Muscle layer of colon (tissue), 2 donors: Measurements from ENCODE around the gene LDLRAD4.
A peak's percentile ranks its signal among the peaks of the same experiment; 100 is the strongest.

Experiments used
- H3K27ac ChIP-seq: one replicate; pipeline ENCODE4 v1.7.0; 2013; ENCODE audit warnings: low read depth, mild to moderate bottlenecking, low read length, moderate library complexity
- H3K27me3 ChIP-seq, 2 donors: one replicate each; pipeline ENCODE4 v1.7.0; 2013; ENCODE audit warnings: low read length in 2 of 2, mild to moderate bottlenecking in 2 of 2; ENCODE audit not compliant: insufficient read depth in 2 of 2, control insufficient read depth in 1 of 2
- H3K36me3 ChIP-seq: one replicate; pipeline ENCODE4 v1.7.0; 2013; ENCODE audit warnings: mild to moderate bottlenecking, low read length; ENCODE audit not compliant: insufficient read depth
- H3K4me1 ChIP-seq: one replicate; pipeline ENCODE4 v1.7.0; 2013; ENCODE audit warnings: mild to moderate bottlenecking, low read length; ENCODE audit not compliant: insufficient read depth
- H3K4me3 ChIP-seq, 2 donors: one replicate each; pipeline ENCODE4 v1.7.0; 2013; ENCODE audit warnings: low read length in 2 of 2, low read depth in 1 of 2, mild to moderate bottlenecking in 1 of 2, moderate library complexity in 1 of 2
- H3K9ac ChIP-seq: one replicate; pipeline ENCODE4 v1.7.0; 2013; ENCODE audit warnings: low read length
- H3K9me3 ChIP-seq: one replicate; pipeline ENCODE4 v1.7.0; 2013; ENCODE audit warnings: mild to moderate bottlenecking, low read length
- donor health status: abdominal sarcoma.
- donor health status: Adenocarcinoma of cecum.

The LDLRAD4 gene

GRCh38 chr18:13446610-13447461 is 228.3 kb downstream of the LDLRAD4 start:
- Histone ChIP-seq H3K36me3 (no peaks in the 10 kb centered on the region), H3K27ac (no peak overlapping the region), H3K9me3 (no peaks in the 10 kb centered on the region), H3K9ac (no peak overlapping the region), H3K4me1 (peaks cover 11% of the 10 kb centered on the region), H3K4me3 (peak overlapping the region in 1 of 2 donors; percentile 10), H3K27me3 (no peaks in the 10 kb centered on the region)

GRCh38 chr18:13447621-13448334 is 229.2 kb downstream of the LDLRAD4 start:
- H3K36me3 ChIP-seq = no peaks in the 10 kb centered on the region
- no peaks in the 10 kb centered on the region for H3K9me3 ChIP-seq
- no peaks in the 10 kb centered on the region for H3K27me3 ChIP-seq
- peaks cover 11% of the 10 kb centered on the region for H3K4me1 ChIP-seq
- H3K9ac ChIP-seq = no peak overlapping the region
- H3K27ac ChIP-seq = no peak overlapping the region
- H3K4me3 ChIP-seq = peak overlapping the region in 1 of 2 donors; percentile 10

- peaks cover 11% of the 10 kb centered on the region for H3K4me1 ChIP-seq
Measured at GRCh38 chr18:13448335-13448795, 229.8 kb downstream of the LDLRAD4 start.

GRCh38 chr18:13449651-13450050 is 231.1 kb downstream of the LDLRAD4 start:
- H3K4me1 ChIP-seq = peaks cover 11% of the 10 kb centered on the region
- no peaks in the 10 kb centered on the region for H3K9me3 ChIP-seq
- H3K9ac ChIP-seq = no peak overlapping the region
- H3K27me3 ChIP-seq = no peaks in the 10 kb centered on the region
- H3K36me3 ChIP-seq = no peaks in the 10 kb centered on the region
- no peak overlapping the region for H3K27ac ChIP-seq
- no peak overlapping the region for H3K4me3 ChIP-seq

More at GRCh38 chr18:13448335-13448795, 229.8 kb downstream of the LDLRAD4 start:
- no peak overlapping the region for H3K4me3 ChIP-seq
- H3K27me3 ChIP-seq = no peaks in the 10 kb centered on the region
- H3K27ac ChIP-seq = no peak overlapping the region
- H3K9me3 ChIP-seq = no peaks in the 10 kb centered on the region
- no peaks in the 10 kb centered on the region for H3K36me3 ChIP-seq
- no peak overlapping the region for H3K9ac ChIP-seq

GRCh38 chr18:13450289-13451212 is 232.0 kb downstream of the LDLRAD4 start:
- Histone ChIP-seq H3K9ac (no peak overlapping the region), H3K27me3 (no peaks in the 10 kb centered on the region), H3K36me3 (no peaks in the 10 kb centered on the region), H3K4me1 (peaks cover 11% of the 10 kb centered on the region), H3K4me3 (no peak overlapping the region), H3K9me3 (no peaks in the 10 kb centered on the region), H3K27ac (no peak overlapping the region)

GRCh38 chr18:13451213-13451540 is 232.6 kb downstream of the LDLRAD4 start:
- Histone ChIP-seq H3K9ac (no peak overlapping the region), H3K4me3 (no peak overlapping the region), H3K4me1 (peaks cover 11% of the 10 kb centered on the region), H3K36me3 (no peaks in the 10 kb centered on the region), H3K9me3 (no peaks in the 10 kb centered on the region), H3K27me3 (no peaks in the 10 kb centered on the region), H3K27ac (no peak overlapping the region)

- Histone ChIP-seq H3K27ac (no peak overlapping the region), H3K4me1 (peaks cover 6% of the 10 kb centered on the region), H3K9ac (no peak overlapping the region), H3K4me3 (no peak overlapping the region), H3K36me3 (no peaks in the 10 kb centered on the region), H3K27me3 (no peaks in the 10 kb centered on the region), H3K9me3 (no peaks in the 10 kb centered on the region)
Measured at GRCh38 chr18:13451661-13452387, 233.3 kb downstream of the LDLRAD4 start.

- no peak overlapping the region for H3K27ac ChIP-seq
- peaks cover 6% of the 10 kb centered on the region for H3K4me1 ChIP-seq
- H3K4me3 ChIP-seq = no peak overlapping the region
- no peaks in the 10 kb centered on the region for H3K36me3 ChIP-seq
- H3K9me3 ChIP-seq = no peaks in the 10 kb centered on the region
- no peaks in the 10 kb centered on the region for H3K27me3 ChIP-seq
- H3K9ac ChIP-seq = no peak overlapping the region
Measured at GRCh38 chr18:13452388-13452811, 233.8 kb downstream of the LDLRAD4 start.

GRCh38 chr18:13452871-13453680 is 234.5 kb downstream of the LDLRAD4 start:
- H3K9ac ChIP-seq = no peak overlapping the region
- no peak overlapping the region for H3K27ac ChIP-seq
- no peaks in the 10 kb centered on the region for H3K9me3 ChIP-seq
- no peak overlapping the region for H3K4me3 ChIP-seq
- no peaks in the 10 kb centered on the region for H3K36me3 ChIP-seq
- H3K27me3 ChIP-seq = no peaks in the 10 kb centered on the region
- peaks cover 2% of the 10 kb centered on the region for H3K4me1 ChIP-seq

- H3K36me3 ChIP-seq = no peaks in the 10 kb centered on the region
- H3K27ac ChIP-seq = no peak overlapping the region
- no peaks in the 10 kb centered on the region for H3K27me3 ChIP-seq
- H3K4me3 ChIP-seq = no peak overlapping the region
- no peaks in the 10 kb centered on the region for H3K9me3 ChIP-seq
- H3K4me1 ChIP-seq = no peaks in the 10 kb centered on the region
- no peak overlapping the region for H3K9ac ChIP-seq
Measured at GRCh38 chr18:13453714-13454113, 235.2 kb downstream of the LDLRAD4 start.
